NCI-H226 (cell line): ENCODE measurements around the gene REX1BD.

Experiments used
- DNase-seq: peaks from one replicate; pipeline ENCODE4 v3.0.0-alpha.2; 2015

Gene REX1BD

DNA sequence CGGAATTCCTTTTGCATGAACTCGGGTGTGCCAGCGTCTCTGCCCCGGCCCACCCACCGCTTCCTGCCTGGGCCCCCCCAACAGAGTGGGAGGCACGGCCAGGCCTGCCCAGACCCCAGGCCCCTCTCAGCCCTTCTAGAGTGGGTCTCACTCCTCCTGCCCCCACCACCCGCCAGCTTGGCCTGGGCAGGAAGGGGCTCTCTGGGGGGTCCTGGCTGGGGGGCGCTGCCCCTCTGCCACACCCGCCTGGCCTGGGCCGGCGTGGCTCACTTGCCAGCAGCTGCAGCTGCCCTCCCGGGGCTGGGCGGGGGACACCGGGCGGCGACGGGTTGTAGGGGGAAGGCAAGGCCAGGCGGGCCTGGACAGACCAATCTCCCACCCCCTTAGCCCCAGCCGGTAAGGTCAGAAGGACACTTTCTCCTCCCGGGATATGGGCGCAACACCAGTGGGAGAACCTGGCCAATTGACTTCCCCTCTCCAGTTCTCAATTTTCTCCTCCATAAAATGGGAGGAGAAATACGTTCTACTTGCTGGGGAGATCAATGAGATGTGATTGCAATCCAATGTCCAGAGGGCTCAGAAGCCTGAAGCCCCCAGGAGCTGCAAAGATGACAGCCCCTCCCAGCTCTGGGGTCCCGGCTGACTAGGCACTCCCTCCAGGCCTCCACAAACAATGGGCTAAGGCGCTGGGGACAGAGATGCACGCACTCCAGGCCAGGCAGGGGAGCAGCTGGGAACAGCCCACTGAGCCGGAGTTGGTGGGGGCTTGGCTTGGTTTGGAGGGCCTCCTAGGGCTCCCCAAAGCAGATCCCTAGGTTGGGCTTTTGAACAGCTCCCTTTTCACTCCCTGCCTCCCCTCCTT is 15.6 kb downstream of the REX1BD start:
- DNase-seq: no peak

DNA sequence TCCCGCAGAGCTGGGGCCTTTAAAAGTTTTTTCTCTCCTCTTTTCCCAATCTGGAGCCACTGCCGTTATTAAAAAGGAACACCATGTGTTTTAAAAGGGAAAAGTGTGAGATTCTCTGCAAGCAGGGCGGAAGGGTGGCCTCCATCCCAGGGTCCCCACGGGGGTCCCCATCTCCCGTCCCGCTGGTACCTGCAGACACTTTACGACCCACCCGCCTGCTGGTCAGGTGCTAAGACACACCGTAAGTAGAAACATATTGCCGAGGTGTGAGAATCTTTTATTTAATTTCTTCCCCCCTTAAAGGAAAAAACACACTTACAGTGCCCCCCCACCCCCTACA is 16.2 kb downstream of the REX1BD start:
- DNase-seq: no peak

- DNase-seq: no peak
Observed at GRCh38 chr19:18605196-18605545, 16.6 kb downstream of the REX1BD start.

DNA sequence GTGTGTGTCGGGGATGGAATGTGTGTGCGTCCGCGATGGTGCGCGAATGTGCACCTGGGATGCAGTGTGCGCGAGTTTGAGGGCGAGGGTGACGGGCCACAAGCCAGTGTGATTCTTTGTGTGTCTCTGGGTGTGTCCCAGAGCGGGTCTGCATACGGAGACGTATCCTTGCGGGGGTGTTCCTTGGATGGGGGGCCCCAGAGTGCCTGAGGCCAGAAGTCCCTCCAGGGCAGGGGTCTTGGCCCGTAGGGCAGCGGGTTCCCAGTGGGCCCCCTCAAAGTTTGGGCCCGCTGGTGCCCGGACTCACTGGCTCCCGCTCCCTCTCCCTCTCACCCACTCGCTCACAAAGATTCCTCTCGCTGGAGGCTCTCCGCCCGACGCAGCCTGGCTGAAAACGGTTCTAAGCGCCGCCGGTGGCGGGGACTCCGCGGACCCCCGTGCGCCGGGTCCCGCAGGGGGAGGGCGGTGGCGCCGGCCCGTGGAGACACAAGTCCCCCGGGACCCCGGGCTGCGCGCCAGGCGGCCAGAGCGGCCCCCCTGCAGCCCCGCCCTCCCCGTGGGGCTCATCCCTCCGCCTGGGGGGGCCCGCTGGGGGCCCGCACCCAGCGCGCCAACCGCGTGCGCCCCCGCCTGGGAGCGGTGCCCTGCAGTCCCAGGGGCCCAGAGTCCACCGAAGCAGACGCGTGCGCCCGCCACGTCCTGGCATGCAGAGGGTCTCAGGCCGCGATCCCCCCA is 17.1 kb downstream of the REX1BD start:
- DNase-seq: no peak

GRCh38 chr19:18606281-18607225 is 18.0 kb downstream of the REX1BD start, which contains the start of gene CRLF1:
CRLF1 (minus strand) TSS chr19:18606799; CDS start chr19:18606656, 143 bp downstream.
- no peak for DNase-seq

GRCh38 chr19:18607226-18608101 is 18.9 kb downstream of the REX1BD start:
- no peak for DNase-seq

GRCh38 chr19:18608102-18608804 is 19.7 kb downstream of the REX1BD start:
- DNase-seq: no peak

DNA sequence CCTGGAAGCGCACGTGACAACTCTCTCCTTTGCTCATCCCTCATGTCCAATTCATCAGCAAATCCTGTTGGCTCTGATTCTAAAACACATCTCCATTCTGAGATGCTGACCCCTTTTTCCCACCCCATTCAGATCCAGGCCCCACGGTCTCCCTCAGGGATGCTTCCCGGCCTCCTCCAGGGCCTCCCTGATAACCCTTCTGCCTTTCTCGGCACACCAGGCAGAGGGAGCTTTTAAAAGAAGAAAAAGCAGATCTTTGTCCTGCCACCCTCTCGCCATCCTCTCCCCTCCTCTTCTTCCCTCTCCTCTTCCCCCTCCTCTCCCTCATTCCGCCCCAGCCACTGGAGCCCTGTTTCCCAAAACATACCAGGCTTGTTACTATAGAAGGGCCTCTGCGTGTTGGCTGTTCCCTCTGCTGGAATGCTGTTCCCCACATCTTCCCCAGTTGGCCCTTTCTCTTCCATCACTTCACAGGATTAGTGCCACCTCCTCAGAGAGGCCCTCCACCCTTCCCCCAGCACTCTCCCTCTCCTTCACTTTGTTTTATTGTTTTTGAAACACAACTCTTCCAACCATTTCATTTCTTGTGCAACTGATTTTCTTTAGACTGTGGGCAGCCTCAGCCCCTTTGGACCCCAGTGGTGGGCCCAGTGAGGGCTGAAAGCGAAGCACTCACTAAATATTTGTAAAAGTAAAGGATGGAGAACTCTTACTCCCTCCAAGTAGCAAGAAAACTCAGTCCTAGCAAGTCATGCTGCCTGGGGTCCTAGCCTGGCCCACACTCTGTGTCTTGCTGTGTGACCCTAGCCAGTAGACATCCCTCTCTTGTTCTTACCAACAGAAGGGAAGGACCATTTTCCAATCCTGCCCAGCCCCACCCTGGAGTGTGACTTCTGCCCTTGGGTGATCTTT is 20.5 kb downstream of the REX1BD start:
- no peak for DNase-seq

- DNase-seq: no peak
Observed at GRCh38 chr19:18609717-18610051, 21.1 kb downstream of the REX1BD start.

- no peak for DNase-seq
Observed at GRCh38 chr19:18610245-18610555, 21.6 kb downstream of the REX1BD start.

DNA sequence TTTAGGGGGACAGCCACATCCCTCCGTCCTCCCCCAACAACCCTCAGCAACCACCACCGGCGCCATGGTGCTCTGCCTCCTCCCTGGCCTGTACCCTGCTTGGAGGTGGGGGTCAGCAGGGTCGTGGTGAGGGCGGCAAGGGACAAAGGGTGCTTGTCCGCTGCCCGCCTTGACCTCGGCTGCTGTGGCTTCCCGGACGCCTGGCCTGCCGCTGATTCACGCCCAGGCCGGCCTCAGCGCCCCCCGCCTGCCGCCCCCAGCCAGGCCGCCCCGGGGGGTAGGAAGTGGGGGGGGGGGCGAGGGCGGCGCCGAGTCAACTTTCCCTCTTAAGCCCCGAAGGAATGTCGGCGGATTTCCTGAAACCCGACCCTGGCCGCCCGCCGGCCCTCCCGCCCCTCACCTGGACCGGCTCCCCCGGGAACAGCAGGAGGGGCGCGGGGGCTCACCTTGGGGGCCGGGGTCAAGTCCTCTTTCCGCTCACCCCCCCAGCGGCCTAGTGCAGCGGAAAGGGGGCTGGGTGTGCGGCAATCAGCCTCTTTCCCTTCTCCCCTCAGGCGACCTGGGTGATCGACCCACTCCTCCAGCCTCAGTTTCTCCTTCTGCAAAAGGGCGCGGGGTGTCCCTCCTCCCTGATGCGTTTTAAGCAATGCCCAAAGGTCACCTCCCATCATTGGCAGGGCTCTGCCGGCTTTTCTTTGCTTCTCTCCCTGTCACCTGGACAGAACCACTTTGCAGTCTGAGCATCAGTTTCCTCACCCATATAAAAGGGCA is 22.1 kb downstream of the REX1BD start:
- no peak for DNase-seq

- DNase-seq: no peak
Observed at GRCh38 chr19:18611327-18612050, 22.9 kb downstream of the REX1BD start.

DNA sequence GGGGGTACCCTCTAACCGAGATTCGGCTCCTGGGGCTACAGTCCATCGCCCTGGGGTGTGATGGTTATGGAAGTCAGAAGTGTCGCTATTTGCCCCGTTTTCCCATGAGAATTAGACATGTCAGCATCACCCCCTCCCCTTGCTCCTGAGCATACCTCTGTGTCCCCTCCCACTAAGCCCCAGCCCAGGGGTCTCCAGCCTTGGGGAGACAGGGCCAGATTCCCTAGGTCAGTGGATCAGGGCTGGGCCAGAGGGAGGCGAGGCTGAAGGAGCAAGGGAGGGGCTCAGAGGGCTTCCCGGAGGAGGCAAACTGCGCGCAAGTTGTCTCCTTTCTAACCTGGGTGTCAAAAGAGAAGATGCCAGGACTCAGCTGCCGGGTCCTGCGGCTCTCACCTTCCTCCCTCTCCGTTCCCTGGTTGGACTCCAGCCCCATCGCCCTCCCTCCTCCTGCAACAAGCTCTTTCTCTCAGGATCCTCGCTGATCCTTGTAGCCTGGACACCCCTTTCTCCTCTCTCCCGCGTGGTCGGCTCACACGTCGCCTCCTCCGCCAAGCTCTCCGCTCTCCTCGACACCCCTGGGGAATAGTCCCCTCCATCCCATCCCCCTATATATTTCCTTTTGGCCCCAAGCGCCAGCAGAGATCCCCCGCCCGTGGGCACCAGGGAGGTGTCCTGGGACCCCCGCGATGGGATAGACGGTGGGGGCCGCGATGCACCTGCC is 23.6 kb downstream of the REX1BD start:
- no peak for DNase-seq

DNA sequence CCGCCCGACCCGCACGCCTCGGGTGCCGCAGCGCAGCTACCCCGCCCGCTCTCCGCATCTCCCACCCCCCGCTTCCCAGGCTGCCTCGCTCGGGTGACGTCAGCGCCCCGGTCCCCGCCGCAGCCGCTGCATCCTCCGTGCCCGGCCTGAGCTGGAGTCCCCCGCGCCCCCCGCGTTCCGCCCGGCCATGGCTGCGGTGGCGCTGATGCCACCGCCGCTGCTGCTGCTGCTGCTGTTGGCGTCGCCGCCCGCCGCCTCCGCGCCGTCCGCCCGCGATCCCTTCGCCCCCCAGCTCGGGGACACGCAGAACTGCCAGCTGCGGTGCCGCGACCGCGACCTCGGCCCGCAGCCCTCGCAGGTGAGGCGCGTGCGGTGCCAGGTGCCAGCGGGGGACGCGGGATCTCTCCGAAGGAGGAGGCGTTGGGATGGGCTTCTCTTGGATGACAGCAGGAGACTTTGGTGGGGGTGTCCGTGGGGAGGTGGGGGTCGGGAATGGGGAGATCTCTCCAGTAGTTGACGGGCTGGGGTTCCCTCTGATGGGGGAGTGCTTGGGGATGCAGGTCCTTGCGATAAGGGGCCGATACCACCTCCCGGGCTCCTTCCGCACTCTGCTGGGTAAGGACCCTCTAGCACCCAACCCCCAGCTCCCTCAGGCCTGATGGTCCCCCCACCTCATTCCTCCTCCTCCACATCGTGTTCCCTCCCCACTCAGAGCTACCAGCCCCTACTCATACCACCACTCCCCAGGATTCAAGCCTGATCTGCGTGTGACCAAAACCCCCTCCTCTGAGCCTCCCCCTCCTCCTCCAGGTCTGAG is 24.4 kb downstream of the REX1BD start, which contains the start of gene TMEM59L:
TSS of gene TMEM59L (plus strand) at position 99 of the 817 bp plus-strand sequence. CDS start at position 188, 89 bp downstream.
- no peak for DNase-seq

DNA sequence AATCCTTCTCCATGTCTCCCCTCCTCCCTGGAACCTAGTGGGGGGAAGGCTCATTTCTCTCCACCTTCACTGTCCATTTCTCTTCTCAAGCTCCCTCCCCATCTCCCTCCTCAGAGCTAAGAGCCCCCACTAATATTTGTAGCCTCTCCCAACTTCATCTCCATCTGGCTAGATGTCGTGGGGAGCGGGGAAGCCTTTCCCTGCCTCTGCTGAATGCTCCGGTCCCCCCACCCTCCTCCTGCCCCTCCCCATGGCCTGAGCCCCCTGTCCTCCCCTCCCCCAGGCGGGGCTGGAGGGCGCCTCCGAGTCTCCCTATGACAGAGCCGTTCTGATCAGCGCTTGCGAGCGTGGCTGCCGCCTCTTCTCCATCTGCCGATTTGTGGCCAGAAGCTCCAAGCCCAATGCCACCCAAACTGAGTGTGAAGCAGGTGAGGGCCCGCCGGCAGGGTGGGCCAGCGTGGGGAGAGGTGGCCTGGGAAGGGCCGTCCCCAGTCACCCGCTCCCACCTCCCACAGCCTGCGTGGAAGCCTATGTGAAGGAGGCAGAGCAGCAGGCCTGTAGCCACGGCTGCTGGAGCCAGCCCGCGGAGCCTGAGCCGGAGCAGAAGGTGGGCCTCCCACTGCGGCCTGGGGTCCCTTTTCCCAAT is 25.1 kb downstream of the REX1BD start:
- DNase-seq: no peak

DNA sequence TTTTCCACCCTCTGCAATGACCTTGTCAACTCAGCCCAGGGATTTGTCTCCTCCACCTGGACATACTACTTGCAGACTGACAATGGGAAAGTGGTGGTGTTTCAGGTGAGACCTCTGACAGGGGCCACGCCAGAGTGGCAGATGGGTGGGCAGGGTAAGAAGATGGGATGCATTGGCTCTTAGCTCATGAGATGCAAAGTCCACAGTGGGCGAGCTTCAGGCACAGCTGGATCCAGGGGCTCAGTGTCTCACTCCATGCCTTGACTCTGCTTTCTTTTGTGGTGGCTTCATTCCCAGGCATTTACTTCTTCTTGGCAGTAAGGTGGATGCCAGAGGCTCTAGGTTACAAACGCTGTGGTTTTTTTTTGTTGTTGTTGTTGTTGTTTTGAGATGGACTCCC is 27.4 kb downstream of the REX1BD start:
- DNase-seq: no peak

- no peak for DNase-seq
Observed at GRCh38 chr19:18617562-18617961, 29.0 kb downstream of the REX1BD start.
